ENCODE measurements around the gene NAP1L1. TPM values are rescaled to one million over a fixed set of nuclear protein-coding genes. Genes with fewer than 3 reads are reported as not detected.

NAP1L1 gene
- 253 and 400 TPM in 2 replicates for total RNA-seq

DNA sequence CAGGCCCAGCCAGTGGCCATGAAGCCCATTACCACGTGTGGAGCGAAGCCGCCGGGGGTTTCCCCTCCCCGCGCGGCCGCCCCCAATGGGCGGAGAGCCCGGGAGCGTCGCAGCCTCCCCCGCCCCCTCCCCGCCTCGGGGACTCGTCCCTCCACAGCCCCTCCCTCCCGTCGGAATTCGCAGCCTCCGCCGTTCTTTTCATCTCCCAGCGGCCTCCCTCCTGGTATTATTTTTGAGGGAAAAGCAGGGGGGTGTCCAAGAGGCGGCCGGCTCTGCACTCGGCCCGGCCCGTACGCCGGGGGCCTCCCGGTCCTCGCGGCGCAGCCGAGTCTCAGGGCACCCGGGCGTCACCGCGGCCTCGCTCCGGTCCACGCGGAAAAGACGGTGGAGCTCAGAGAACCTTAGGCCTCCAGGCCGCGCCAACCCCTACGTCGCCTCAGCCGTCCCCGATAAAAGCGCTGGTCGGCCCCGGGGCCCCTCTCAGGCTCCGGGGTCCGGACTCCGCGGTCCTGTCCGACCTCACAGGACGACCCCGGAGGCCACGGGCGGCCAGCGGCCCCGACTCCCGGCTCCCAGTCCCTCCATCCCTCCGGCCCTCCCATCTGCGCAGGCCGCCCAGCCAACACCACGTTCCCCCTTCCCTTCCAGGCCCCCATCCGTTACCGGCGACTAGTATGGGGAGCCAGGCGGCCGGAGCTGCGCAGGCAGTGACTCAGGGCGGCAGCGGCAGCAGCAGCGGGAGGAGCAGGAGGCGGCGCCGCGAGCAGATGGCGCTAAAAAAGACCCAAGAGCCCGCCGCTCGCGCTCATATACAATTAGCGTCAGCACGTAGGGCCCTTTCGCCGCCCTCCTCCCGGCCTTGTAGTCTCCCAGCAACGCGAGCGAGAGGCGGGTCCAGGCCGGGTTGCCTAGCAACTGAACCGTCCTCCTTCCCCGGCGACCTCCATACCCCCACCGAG lies at the start of gene NAP1L1:
Gene NAP1L1 (minus strand): TSS at position 782 of the 959 bp plus-strand sequence. CDS start 10,466 bp downstream, outside the sequence.
- DNase-seq = peak; percentile 99

DNA sequence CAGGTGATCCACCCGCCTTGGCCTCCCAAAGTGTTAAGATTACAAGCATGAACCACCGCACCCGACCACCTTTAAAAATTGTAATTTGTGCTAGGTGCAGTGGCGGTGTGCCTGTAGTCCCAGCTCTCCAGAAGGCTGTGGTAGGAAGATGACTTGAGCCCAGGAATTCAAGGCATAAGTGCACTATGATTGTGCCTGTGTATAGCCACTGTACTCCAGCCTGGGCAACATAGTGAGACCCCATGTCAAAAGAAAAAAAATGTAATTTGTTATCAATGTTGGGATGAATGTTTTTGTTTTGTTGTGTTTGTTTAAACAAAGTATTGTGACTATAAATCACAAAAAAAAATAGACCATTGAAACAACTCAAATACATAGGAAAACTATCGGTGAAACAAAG lies 43.1 kb upstream of the NAP1L1 start:
- DNase-seq = no peak

DNA sequence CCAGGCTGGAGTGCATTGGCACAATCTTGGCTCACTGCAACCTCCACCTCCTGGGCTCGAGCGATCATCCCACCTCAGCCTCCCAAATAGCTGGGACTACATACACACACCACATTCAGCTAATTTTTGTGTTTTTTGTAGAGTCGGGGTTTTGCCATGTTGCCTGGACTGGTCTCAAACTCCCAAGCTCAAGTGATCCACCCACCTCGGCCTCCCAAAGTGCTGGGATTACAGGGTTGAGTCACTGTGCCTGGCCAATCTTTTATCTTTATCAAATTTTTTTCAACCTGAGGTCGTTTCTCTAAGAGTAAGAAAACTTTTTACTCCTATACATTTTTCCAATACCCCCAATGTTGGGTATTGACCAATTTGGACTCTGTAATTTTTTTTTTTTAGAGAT lies 40.0 kb upstream of the NAP1L1 start:
- DNase-seq = peak; percentile 21

- DNase-seq = peak; percentile 79
These were observed 39.1 kb upstream of the NAP1L1 start for GRCh38 chr12:76123259-76124212.

DNA sequence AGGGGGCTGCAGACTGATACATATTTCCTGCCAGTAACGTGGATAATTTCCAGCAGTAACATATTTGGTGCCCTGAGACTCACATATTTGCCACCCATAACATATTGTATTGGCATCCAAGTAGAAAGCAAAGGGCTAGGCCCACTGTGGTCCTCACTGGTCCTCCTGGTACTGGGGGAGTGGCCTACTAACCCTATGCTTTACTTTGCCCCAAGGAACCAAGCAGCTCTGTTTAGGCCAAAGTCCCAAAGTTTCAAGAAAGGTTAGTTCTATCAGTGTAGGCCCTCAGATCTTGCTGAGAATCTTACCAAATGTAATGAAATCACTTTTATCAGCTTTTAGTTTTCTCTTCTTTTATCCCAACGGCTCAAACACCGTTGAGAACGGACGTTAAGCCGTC lies 35.4 kb upstream of the NAP1L1 start:
- DNase-seq = no peak

DNA sequence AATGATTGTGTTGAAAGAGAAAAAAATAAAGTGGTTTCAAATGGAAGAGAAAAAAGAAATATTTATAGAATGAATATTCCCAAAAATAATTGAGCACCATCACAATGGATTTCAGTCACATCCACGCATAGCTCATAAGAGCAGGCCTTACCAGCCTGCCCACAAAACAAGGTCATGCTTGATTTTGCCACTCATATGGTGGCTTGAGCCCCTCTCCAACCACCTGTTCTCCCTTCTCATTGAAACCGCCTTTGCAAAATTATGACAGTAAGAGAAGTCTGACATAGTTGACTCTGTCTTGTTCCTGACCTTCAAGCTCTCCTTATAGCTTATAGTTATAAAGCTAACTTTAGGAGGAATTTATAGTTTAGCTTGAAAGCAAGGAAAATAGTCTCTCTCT lies 33.3 kb upstream of the NAP1L1 start:
- no peak for DNase-seq

GRCh38 chr12:76117067-76117691 lies 32.7 kb upstream of the NAP1L1 start:
- no peak for DNase-seq

DNA sequence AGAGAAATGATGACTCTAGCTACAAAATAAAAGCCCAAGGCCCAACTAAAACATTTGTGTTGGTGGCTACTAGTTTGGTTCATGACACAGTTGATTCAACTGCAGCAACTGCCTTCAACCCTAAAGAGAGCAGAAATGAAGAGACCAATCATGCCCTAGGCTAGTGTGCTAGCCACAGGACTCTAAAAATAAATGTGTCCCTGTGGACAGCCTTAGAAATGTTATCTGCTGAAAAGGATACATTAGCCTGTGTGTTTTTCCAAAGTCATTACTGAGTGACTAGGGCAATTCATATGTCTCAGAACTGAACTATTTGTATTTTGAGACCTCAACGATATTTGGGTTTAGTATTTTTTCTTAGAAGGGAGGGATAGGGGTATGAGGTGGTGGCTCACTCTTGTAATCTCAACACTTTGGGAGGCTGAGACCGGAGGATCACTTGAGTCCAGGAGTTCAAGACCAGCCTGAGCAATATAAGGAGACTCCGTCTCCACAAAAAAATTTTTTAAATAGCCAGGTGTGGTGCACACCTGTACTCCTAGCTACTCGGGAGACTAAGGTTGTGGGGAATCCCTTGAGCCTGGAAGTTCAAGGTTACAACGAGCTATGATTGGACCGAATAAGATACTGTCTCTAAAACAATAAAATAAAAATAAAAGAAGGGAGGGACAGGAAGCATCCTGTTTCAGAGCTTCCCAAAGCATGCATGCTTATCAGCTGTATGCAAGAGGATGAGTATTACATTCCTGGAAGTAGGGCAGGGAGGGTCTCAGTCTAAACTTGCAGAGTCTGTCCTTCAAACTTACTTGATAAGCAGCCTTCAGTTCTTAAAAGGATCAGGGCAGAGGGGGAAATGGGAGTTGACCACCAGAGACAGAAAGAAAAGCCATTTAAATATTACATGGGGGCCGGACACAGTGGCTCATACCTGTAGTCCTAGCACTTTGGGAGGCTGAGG lies 29.6 kb upstream of the NAP1L1 start:
- peak; percentile 11 for DNase-seq

DNA sequence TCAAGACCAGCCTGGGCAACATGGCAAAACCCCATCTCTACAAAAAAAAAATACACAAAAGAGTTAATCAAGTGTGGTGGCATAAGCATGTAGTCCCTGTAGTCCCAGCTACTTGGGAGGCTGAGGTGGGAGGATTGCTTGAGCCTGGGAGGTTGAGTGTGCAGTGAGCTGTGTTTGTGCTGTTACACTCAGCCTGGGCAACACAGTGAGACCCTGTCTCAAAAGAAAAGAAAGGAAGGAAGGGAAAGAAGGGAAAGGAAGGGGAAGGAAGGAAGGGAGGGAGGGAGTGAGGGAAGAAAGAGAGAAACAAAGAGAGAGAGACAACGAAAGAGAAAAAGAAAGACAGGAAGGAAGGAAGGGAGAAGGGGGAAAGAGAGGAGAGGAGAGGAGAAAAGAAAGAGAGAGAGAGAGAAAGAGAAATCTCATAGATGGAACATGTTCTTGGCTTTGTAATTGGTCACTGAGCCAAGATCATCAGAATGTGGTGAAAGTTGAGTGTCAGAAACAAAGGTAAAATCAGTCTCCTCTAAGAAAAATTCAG lies 26.8 kb upstream of the NAP1L1 start:
- no peak for DNase-seq

GRCh38 chr12:76109879-76110278 lies 25.4 kb upstream of the NAP1L1 start:
- no peak for DNase-seq

DNA sequence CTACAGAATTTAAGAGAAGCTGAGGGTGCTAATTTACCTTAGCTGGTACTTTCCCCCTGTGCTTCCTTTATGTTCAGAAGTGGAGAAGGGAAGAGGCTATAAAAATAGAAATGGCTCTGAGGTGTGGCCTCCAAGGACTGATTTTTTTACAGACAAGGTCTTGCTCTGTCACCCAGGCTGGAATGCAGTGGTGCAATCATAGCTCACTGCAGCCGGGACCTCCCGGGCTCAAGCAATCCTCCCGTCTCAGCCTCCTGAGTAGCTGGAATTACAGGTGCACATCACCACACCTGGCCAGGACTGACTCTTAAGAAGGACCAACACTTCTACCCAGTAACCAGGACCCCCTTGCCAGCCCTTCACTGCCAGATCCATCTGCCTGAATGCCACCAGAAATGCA lies 23.9 kb upstream of the NAP1L1 start:
- DNase-seq = no peak

DNA sequence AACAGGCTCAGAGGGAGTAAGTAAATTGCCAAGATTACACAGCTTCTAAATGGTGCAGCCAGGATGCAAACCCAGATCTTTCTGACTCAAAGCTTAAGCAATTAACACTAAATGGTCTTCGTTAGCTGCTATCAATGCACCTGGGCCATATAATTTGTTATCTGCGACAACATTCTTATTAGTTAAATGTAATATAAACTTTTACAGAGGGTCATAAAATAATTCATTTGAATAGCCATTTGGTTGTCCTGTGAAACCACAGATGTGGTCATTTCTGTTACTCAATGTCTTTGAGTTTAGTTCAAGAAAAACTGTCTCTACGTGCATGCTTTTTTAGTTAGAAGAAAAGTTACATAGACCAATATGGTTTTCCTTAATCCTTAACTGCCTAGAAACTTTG lies 22.1 kb upstream of the NAP1L1 start:
- DNase-seq = no peak

DNA sequence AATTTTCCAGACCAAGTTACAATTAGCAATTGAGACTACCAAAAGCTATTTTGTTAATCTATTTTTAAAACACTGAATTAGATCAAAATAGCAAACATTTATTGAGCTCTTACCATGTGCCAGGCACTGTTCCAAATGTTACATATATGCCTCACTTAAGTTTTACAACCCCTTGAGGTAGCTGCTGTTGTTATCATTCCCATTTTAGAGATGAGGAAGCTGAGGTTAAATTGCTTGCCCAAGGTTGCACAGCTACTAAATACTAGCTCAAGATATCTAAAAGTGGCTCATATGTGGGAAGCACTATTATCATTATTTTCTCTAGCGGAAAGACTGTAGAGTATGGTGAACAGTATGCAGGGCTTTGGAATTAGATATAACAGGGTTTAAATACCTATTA lies 19.5 kb upstream of the NAP1L1 start:
- DNase-seq = no peak

- DNase-seq = no peak
These were observed 17.4 kb upstream of the NAP1L1 start for GRCh38 chr12:76101739-76102385.

- no peak for DNase-seq
These were observed 11.7 kb upstream of the NAP1L1 start for GRCh38 chr12:76096079-76096646.

GRCh38 chr12:76094754-76095153 lies 10.3 kb upstream of the NAP1L1 start:
- DNase-seq = no peak

DNA sequence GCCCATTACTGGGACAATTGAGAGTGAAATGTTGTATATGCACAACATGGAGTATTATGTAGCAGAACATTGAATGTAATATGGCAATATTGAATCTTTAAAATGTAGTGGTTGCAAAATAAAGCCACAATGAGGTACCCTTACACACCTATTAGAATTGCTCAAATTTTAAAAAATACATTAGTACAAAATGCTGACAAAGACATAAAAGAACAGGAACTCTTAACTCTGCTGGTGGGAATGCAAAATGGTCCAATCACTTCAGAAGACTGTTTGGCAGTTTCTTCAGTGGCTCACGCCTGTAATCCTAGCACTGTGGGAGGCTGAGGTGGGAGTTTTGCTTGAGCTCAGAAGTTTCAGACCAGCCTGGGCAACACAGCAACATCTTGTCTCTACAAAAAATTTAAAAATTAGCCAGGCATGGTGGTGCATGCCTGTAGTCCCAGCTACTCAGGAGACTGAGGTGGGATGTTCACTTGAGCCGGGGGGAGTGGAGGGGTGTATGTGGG lies 6.8 kb upstream of the NAP1L1 start:
- no peak for DNase-seq

DNA sequence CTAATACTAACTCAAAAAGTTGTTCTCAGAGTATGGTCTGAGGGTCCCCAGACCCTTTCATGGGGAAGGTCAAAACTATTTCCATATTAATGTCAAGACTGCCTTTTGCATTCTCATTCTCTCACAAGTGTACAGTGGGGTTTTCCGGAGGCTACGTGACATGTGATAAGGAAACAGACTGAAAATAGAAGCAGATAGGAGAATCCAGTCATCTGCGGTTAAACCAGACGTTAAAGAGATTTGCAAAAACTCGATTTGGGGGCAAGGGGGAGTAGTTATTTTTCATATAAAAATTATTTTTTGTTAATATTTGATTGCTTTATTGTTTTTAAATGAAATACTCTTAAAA lies 1.0 kb upstream of the NAP1L1 start:
- DNase-seq = peak; percentile 63

DNA sequence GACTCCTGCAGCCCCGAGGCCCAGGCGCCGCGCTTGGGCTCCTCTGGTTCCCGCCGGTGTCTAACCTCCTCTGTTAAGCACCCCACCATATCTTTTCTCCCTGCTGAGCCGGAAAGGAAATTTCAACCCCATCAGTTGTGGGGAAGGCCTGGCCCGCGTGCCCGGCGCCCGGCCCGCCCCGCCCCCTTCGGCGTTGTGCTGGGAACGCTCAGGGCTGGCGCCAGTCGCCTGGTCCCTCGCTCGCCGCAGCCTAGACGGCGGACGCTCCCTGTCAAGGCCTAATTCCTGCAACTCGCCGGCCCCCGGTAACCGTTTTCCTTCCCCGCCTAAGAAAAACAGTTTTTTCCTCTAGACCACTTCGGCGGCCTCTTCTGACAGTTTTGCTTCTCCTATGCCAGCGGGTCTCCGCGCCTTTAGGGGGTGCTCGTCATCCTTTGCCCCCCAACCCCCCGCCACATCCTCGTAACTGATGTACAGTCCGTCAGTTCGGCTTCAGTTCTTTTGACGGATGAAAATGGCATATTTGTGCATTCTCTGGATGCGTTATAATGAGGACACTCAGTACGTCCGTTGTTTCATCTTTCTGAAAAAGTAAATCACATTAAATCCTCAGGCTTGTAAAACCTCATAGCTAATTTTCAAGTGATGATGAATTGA lies 506 bp upstream of the NAP1L1 start:
- DNase-seq = peak; percentile 81

All from dermis blood vessel endothelial cell (primary cell).